GM18505 (cell line): ENCODE measurements around the gene B3GALT5.

ENCODE experiments used
- ATAC-seq: cut with Tn5 transposase; IDR thresholded peaks from one replicate; pipeline ENCODE4 v1.9.1; 2021; ENCODE audit not compliant: unreplicated experiment
- POLR2A ChIP-seq: IDR thresholded peaks from 4 replicates; pipeline ENCODE4 v1.6.1; 2011; ENCODE audit warnings: borderline replicate concordance; ENCODE audit not compliant: insufficient read depth, insufficient read length; ENCODE audit errors: extremely low read depth

Gene B3GALT5

DNA sequence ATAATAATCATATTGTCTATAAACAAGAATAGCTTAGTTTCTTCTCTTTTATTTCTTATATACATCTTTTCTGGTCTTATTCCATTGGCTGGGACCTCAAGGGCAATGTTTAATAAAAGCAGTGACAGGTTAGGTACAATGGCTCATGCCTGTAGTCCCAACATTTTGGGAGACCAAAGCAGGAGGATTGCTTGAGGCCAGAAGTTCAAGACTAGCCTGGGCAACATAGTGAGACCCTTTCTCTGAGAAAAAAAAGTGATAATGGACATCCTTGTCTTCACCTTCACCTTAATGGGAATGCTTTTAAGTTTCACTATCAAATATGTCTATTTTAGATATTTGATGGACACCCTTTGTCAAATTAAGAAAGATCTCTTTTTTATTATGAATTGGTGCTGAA lies 8.1 kb downstream of the B3GALT5 start:
- ATAC-seq = no peak
- TF ChIP-seq POLR2A = no peak

DNA sequence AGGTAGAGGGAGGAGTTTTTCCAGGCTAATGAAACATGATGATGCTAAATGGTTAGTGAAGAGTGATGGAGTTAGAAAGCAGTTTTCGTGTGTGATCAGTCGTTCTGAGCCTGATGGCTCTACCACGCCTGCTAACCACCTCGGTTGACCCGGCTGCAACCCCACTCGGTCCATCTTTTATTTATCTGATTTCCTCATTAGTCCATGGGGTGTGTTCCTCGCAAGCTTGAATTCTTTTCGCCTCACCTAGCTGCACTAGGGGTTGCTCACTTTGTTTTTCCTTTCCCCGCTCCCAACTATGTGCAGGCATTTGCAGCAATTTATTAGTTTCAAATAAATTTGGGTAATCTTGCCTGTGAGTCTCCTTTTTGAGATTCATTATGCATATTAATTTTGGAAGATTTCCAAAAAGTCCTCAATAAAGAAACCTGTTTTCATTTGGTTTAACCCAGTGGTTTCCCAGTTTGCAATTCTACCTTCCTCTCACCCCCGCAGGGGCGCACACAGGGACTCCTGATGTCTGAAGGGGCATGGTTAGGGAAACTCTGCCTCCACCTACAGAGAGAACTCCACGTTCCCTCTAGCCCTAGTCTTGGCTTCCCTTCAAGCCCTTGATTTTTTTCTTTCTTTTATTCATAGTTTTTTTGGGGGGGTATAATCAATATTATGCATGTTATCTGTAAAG lies 12.6 kb downstream of the B3GALT5 start:
- TF ChIP-seq POLR2A = no peak
- no peak for ATAC-seq

GRCh38 chr21:39628385-39628784 lies 15.6 kb downstream of the B3GALT5 start:
- ATAC-seq = no peak

DNA sequence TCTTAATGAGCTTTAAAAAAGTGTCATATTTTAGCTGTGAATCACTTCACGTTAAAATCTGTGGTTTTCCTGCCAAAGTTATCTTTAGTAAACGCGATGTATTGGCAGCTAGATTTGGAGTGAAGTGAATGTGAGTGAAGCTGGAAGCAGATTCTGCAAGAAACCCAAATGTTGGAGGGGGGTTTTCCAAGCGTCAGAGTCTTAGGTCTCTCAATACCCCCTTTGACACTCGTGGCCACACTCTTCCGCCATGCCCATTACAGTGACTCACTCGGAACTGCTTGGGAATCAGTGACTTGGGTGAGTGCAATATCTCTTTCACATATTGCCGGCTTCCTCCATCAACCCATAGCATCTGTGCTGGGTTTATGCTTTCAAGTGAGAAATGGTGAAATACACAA lies 17.5 kb downstream of the B3GALT5 start:
- no peak for TF ChIP-seq POLR2A
- ATAC-seq = no peak

More at GRCh38 chr21:39628385-39628784, 15.6 kb downstream of the B3GALT5 start:
- no peak for TF ChIP-seq POLR2A

- no peak for TF ChIP-seq POLR2A
- no peak for ATAC-seq
Measured at GRCh38 chr21:39630827-39631226, 18.1 kb downstream of the B3GALT5 start.

DNA sequence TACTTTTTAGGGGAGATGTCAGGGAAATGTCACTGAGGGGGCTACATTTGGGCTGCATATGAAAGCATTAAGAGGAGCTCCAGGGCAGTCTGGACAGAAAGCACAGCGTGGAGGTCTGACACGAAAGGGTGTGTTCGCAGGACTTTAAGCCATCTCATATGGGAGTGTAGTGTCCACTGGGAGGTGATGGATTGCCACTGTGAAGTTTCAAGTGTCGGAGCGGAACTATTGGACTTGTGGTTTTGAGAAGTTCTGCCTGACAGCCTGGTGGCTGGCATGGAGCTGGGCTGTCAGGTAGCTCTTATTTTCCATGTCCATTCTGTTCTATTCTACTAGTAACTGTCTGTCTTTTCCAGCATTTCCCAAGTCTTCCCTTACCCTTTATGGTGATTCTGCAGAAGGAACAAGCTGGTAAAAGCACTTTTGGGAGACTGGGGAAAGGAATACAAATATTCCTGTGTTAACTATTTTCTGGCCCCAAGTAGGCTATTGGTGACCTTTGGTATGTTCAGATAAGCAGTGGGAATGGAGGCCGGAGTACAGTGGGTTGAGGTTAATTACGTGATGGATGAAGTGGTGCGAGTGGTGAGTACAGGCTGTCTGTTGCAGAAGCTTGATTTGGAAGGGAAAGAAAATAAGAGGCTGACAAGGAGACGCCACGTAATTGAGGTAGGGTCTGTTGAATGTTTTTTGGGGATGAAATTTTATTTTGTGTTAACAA lies 19.3 kb downstream of the B3GALT5 start:
- no peak for ATAC-seq
- no peak for TF ChIP-seq POLR2A

DNA sequence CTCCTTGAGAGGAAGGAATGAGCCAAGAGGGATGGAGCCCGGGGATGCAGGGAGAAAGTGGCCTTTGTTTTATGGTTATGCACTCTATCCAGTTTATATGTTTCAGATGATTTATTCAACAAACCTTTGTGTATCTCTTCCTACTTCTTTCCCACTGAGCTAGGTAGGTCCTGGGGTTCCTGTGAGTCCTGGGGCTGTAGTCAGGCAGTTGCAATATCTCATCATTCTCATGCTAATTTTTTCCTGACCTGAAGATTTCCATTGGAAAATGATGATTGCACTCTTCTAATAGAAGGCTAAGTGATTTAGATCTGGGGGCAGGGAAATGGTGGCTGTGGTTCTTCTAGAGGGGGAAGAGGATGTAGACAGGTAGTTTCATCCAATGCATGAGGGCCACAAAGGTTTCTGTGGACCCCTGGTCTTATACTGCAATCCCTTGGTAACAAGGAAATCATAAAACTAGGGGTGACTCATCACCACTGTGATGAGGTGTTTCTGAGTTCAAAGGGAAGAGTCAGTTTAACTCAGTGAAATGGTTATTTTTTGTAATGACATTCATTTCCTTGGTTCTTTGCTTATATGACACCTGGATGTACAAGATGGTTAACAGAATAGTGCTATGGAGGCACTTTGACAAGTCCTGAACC lies 20.2 kb downstream of the B3GALT5 start:
- ATAC-seq = no peak
- no peak for TF ChIP-seq POLR2A

DNA sequence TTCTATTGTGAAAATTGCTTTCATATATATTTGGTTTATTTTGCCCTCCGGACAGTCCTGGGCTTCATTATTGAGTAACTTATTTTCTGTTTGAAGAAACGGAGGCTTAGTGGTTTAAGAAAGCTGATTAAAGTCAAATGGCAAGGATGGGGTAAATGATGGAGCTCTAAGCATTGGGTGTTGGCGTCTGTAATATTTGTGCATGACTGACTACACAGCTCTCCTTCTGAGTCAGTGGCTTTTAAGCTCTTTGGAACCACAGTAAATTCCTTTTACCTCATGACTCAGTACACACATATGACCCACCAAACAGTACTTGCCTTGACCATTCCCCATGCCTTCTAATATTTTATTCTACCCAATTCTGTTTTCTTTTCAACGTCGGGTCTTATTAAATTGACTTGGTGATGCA lies 21.0 kb downstream of the B3GALT5 start:
- ATAC-seq = no peak
- no peak for TF ChIP-seq POLR2A

DNA sequence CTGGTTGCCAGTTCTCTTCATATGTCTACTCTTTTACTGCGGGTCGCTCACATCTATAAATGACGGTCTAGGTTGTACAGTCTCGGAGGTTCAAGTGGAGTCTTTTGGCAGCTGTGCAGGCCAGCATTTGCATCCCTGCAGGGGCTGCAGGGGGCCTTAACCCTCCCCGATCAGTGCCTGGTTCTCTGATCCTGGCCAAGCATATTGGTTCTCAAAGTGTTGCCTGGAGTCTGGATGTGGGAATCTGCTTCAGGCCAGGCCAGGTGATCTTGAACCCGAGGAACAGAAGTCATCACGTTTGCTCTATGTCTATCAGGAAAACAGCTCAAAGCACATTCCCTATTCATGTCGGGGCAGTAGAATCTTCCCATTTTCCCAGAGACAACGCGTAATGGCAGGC lies 21.8 kb downstream of the B3GALT5 start:
- no peak for TF ChIP-seq POLR2A
- ATAC-seq = no peak

- TF ChIP-seq POLR2A = no peak
- ATAC-seq = no peak
Measured at GRCh38 chr21:39637197-39637970, 24.6 kb downstream of the B3GALT5 start.

DNA sequence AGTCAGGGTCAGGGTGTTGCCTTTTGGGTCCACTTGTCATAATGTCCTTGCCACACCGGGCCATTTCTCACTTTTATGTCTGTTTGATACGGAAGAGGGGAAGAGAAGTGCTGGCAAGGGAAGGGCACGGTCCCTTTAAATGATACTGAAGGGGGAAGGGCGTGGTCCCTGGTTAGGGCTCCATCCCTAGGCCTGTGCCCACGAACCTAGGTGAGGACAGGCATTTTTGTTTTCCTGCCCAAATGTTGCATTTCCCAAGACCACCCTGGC lies 25.2 kb downstream of the B3GALT5 start:
- no peak for TF ChIP-seq POLR2A
- ATAC-seq = no peak

DNA sequence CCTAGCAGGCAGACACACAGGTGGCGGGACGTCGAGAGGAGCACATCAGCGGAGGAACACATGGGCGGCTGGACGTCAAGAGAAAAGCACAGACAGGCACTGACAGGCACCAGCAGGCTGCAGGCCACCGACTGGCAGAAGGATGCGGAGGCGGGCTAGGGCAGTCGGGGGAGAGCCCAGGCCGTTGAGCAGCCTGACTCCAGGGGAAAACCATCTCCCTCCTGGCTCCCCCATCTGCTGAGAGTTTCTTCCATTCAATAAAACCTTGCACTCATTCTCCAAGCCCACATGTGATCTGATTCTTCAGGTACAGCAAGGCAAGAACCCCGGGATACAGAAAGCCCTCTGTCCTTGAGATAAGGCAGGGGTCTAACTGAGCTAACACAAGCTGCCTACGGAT lies 25.5 kb downstream of the B3GALT5 start:
- TF ChIP-seq POLR2A = no peak
- no peak for ATAC-seq

- no peak for ATAC-seq
- no peak for TF ChIP-seq POLR2A
Measured at GRCh38 chr21:39640754-39641153, 28.0 kb downstream of the B3GALT5 start.

- TF ChIP-seq POLR2A = no peak
- ATAC-seq = no peak
Measured at GRCh38 chr21:39641827-39642450, 29.2 kb downstream of the B3GALT5 start.

GRCh38 chr21:39644062-39644560 lies 31.4 kb downstream of the B3GALT5 start:
- no peak for ATAC-seq
- no peak for TF ChIP-seq POLR2A
